ENCODE data around the gene SLC10A3.

- TF ChIP-seq, protein P1, sequence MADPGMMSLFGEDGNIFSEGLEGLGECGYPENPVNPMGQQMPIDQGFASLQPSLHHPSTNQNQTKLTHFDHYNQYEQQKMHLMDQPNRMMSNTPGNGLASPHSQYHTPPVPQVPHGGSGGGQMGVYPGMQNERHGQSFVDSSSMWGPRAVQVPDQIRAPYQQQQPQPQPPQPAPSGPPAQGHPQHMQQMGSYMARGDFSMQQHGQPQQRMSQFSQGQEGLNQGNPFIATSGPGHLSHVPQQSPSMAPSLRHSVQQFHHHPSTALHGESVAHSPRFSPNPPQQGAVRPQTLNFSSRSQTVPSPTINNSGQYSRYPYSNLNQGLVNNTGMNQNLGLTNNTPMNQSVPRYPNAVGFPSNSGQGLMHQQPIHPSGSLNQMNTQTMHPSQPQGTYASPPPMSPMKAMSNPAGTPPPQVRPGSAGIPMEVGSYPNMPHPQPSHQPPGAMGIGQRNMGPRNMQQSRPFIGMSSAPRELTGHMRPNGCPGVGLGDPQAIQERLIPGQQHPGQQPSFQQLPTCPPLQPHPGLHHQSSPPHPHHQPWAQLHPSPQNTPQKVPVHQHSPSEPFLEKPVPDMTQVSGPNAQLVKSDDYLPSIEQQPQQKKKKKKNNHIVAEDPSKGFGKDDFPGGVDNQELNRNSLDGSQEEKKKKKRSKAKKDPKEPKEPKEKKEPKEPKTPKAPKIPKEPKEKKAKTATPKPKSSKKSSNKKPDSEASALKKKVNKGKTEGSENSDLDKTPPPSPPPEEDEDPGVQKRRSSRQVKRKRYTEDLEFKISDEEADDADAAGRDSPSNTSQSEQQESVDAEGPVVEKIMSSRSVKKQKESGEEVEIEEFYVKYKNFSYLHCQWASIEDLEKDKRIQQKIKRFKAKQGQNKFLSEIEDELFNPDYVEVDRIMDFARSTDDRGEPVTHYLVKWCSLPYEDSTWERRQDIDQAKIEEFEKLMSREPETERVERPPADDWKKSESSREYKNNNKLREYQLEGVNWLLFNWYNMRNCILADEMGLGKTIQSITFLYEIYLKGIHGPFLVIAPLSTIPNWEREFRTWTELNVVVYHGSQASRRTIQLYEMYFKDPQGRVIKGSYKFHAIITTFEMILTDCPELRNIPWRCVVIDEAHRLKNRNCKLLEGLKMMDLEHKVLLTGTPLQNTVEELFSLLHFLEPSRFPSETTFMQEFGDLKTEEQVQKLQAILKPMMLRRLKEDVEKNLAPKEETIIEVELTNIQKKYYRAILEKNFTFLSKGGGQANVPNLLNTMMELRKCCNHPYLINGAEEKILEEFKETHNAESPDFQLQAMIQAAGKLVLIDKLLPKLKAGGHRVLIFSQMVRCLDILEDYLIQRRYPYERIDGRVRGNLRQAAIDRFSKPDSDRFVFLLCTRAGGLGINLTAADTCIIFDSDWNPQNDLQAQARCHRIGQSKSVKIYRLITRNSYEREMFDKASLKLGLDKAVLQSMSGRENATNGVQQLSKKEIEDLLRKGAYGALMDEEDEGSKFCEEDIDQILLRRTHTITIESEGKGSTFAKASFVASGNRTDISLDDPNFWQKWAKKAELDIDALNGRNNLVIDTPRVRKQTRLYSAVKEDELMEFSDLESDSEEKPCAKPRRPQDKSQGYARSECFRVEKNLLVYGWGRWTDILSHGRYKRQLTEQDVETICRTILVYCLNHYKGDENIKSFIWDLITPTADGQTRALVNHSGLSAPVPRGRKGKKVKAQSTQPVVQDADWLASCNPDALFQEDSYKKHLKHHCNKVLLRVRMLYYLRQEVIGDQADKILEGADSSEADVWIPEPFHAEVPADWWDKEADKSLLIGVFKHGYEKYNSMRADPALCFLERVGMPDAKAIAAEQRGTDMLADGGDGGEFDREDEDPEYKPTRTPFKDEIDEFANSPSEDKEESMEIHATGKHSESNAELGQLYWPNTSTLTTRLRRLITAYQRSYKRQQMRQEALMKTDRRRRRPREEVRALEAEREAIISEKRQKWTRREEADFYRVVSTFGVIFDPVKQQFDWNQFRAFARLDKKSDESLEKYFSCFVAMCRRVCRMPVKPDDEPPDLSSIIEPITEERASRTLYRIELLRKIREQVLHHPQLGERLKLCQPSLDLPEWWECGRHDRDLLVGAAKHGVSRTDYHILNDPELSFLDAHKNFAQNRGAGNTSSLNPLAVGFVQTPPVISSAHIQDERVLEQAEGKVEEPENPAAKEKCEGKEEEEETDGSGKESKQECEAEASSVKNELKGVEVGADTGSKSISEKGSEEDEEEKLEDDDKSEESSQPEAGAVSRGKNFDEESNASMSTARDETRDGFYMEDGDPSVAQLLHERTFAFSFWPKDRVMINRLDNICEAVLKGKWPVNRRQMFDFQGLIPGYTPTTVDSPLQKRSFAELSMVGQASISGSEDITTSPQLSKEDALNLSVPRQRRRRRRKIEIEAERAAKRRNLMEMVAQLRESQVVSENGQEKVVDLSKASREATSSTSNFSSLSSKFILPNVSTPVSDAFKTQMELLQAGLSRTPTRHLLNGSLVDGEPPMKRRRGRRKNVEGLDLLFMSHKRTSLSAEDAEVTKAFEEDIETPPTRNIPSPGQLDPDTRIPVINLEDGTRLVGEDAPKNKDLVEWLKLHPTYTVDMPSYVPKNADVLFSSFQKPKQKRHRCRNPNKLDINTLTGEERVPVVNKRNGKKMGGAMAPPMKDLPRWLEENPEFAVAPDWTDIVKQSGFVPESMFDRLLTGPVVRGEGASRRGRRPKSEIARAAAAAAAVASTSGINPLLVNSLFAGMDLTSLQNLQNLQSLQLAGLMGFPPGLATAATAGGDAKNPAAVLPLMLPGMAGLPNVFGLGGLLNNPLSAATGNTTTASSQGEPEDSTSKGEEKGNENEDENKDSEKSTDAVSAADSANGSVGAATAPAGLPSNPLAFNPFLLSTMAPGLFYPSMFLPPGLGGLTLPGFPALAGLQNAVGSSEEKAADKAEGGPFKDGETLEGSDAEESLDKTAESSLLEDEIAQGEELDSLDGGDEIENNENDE (IDR thresholded peaks at IDR 0.05; ENCODE audit: insufficient replicate concordance, low read length): no peak
- TF ChIP-seq POLR2A (IDR thresholded peaks at IDR 0.05; ENCODE audit: control extremely low read depth in 1 of 2, low read depth in 2 of 2, low read length in 2 of 2) (no peak), RFX5 (IDR thresholded peaks at IDR 0.05; ENCODE audit: borderline replicate concordance, low read depth, low read length) (no peak), EP300 (IDR thresholded peaks at IDR 0.05; ENCODE audit: borderline replicate concordance in 1 of 2, low read depth in 2 of 2, low read length in 2 of 2) (no peak), BRCA1 (IDR thresholded peaks at IDR 0.05; ENCODE audit: low read depth, low read length) (no peak), CBX8 (IDR thresholded peaks at IDR 0.05; ENCODE audit: borderline replicate concordance, low read depth, low read length) (no peak), SAP30 (IDR thresholded peaks at IDR 0.05; ENCODE audit: insufficient read depth, insufficient replicate concordance, low read length) (no peak), GABPA (IDR thresholded peaks at IDR 0.05; ENCODE audit: borderline replicate concordance, insufficient read depth, low read length) (no peak)
- TF ChIP-seq, protein P2, sequence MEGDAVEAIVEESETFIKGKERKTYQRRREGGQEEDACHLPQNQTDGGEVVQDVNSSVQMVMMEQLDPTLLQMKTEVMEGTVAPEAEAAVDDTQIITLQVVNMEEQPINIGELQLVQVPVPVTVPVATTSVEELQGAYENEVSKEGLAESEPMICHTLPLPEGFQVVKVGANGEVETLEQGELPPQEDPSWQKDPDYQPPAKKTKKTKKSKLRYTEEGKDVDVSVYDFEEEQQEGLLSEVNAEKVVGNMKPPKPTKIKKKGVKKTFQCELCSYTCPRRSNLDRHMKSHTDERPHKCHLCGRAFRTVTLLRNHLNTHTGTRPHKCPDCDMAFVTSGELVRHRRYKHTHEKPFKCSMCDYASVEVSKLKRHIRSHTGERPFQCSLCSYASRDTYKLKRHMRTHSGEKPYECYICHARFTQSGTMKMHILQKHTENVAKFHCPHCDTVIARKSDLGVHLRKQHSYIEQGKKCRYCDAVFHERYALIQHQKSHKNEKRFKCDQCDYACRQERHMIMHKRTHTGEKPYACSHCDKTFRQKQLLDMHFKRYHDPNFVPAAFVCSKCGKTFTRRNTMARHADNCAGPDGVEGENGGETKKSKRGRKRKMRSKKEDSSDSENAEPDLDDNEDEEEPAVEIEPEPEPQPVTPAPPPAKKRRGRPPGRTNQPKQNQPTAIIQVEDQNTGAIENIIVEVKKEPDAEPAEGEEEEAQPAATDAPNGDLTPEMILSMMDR (IDR thresholded peaks at IDR 0.05; ENCODE audit: control extremely low read depth in 1 of 3, insufficient read depth in 1 of 3, low read depth in 1 of 3, low read length in 3 of 3): no peak
These were observed 16.7 kb downstream of the SLC10A3 start for GRCh38 chrX:154473683-154474082.

Data from H1 (cell line).